GM23338 (cell line): Measurements from ENCODE around the gene ATG2A. TPM values are rescaled to one million over a fixed set of nuclear protein-coding genes. Genes with fewer than 3 reads are reported as not detected.
A peak's percentile ranks its signal among the peaks of the same experiment; 100 is the strongest.

ENCODE experiments used
- ATAC-seq: fragments of 200-7000 bp; cut with Tn5 transposase; 3 replicates; pipeline ENCODE4 v1.9.1; 2020
- DNase-seq: peaks from one replicate; pipeline ENCODE4 v3.0.0-alpha.2; 2015; ENCODE audit warnings: low spot score
- H2AFZ ChIP-seq: fragments of 200-600 bp; sonication (generic); 2 replicates; pipeline ENCODE4 v1.8.0; 2016; ENCODE audit warnings: antibody characterized with exemption, mild to moderate bottlenecking, moderate library complexity
- H3F3A ChIP-seq: fragments of 200-600 bp; sonication (generic); replicated peaks from 2 replicates; pipeline ENCODE4 v1.8.0; 2017; ENCODE audit warnings: antibody characterized with exemption, mixed run types, low read depth
- H3K27ac ChIP-seq: fragments of 200-600 bp; sonication (generic); 2 replicates; pipeline ENCODE4 v1.6.1; 2016; ENCODE audit warnings: low read depth
- H3K27me3 ChIP-seq: fragments of 200-600 bp; sonication (generic); 2 replicates; pipeline ENCODE4 v1.8.0; 2016; ENCODE audit warnings: mild to moderate bottlenecking, mixed run types, moderate library complexity; ENCODE audit not compliant: insufficient read depth
- H3K36me3 ChIP-seq: fragments of 200-600 bp; sonication (generic); 2 replicates; pipeline ENCODE4 v1.8.0; 2016; ENCODE audit warnings: mild to moderate bottlenecking; ENCODE audit not compliant: insufficient read depth
- H3K4me1 ChIP-seq: fragments of 200-600 bp; sonication (generic); 2 replicates; pipeline ENCODE4 v1.8.0; 2016; ENCODE audit warnings: mild to moderate bottlenecking, moderate library complexity; ENCODE audit not compliant: insufficient read depth
- H3K4me2 ChIP-seq: fragments of 200-600 bp; sonication (generic); 2 replicates; pipeline ENCODE4 v1.7.1; 2017; ENCODE audit warnings: mixed run types
- H3K4me3 ChIP-seq: fragments of 200-600 bp; sonication (generic); 2 replicates; pipeline ENCODE4 v1.6.1; 2016; ENCODE audit warnings: mixed run types
- H3K79me2 ChIP-seq: fragments of 200-600 bp; sonication (generic); replicated peaks from 2 replicates; pipeline ENCODE4 v1.8.0; 2017; ENCODE audit warnings: mild to moderate bottlenecking; ENCODE audit not compliant: insufficient read depth
- H3K9me2 ChIP-seq: fragments of 200-600 bp; sonication (generic); 2 replicates; pipeline ENCODE4 v1.8.0; 2017; ENCODE audit not compliant: insufficient read depth
- H4K20me1 ChIP-seq: fragments of 200-600 bp; sonication (generic); replicated peaks from 2 replicates; pipeline ENCODE4 v1.8.0; 2017; ENCODE audit warnings: mild to moderate bottlenecking; ENCODE audit not compliant: insufficient read depth
- H3K27ac Mint-ChIP-seq: 2 replicates; pipeline ENCODE4 v1.8.0; 2020; ENCODE audit warnings: inconsistent platforms, mild to moderate bottlenecking, moderate library complexity, mixed read lengths
- H3K27me3 Mint-ChIP-seq: 3 replicates; pipeline ENCODE4 v1.8.0; 2022; ENCODE audit warnings: low read depth, mild to moderate bottlenecking, moderate library complexity, mixed read lengths, inconsistent platforms; ENCODE audit not compliant: insufficient read depth, poor library complexity
- H3K36me3 Mint-ChIP-seq: 3 replicates; pipeline ENCODE4 v1.8.0; 2021; ENCODE audit warnings: low read depth, mild to moderate bottlenecking, inconsistent platforms, moderate library complexity, mixed read lengths
- H3K4me1 Mint-ChIP-seq: 3 replicates; pipeline ENCODE4 v1.8.0; 2020; ENCODE audit warnings: mild to moderate bottlenecking, inconsistent platforms, mixed read lengths
- H3K4me3 Mint-ChIP-seq: 3 replicates; pipeline ENCODE4 v1.8.0; 2021; ENCODE audit warnings: moderate library complexity, mild to moderate bottlenecking, inconsistent platforms, mixed read lengths
- H3K9me3 Mint-ChIP-seq: 3 replicates; pipeline ENCODE4 v1.8.0; 2020; ENCODE audit warnings: moderate library complexity, mild to moderate bottlenecking, inconsistent platforms, mixed read lengths
- CREB1 ChIP-seq: fragments of 250-450 bp; sonication (Bioruptor Pico); IDR thresholded peaks from 2 replicates; pipeline ENCODE4 v1.5.0; 2020; ENCODE audit warnings: low read depth, mild to moderate bottlenecking, moderate library complexity
- ETS1 ChIP-seq: IDR thresholded peaks from 2 replicates; pipeline ENCODE4 v1.6.1; 2016; ENCODE audit warnings: antibody characterized with exemption
- EZH2phosphoT487 ChIP-seq: fragments of 200-600 bp; sonication (generic); IDR thresholded peaks from one replicate; pipeline ENCODE4 v1.8.1; 2018; ENCODE audit warnings: antibody characterized with exemption; ENCODE audit not compliant: unreplicated experiment
- JUNB ChIP-seq: IDR thresholded peaks from one replicate; pipeline ENCODE4 v1.6.1; 2016; ENCODE audit warnings: antibody characterized with exemption; ENCODE audit not compliant: unreplicated experiment
- NANOG ChIP-seq: IDR thresholded peaks from 2 replicates; pipeline ENCODE4 v1.6.1; 2016; ENCODE audit warnings: antibody characterized with exemption, borderline replicate concordance
- POLR2AphosphoS5 ChIP-seq: IDR thresholded peaks from 2 replicates; pipeline ENCODE4 v1.6.1; 2016; ENCODE audit warnings: antibody characterized with exemption, low read depth
- STAT1 ChIP-seq: IDR thresholded peaks from one replicate; pipeline ENCODE4 v1.6.1; 2016; ENCODE audit warnings: antibody characterized with exemption; ENCODE audit not compliant: unreplicated experiment
- ZNF331 ChIP-seq: fragments of 250-450 bp; sonication (Bioruptor Pico); IDR thresholded peaks from 2 replicates; pipeline ENCODE4 v1.5.0; 2020; ENCODE audit warnings: low read depth, mild to moderate bottlenecking, moderate library complexity
- polyA plus RNA-seq: library from polyadenylated mRNA; unstranded; fragments of >200 nt; fragmentation: Nextera tagmentation; extraction: Ambion mirVana; gene quantifications from 2 replicates; pipeline ENCODE4 v1.2.1, GENCODE V29; 2016
- total RNA-seq: library from RNA; depleted of rRNA; stranded (reverse); fragments of >200 nt; shearing (Covaris generic); gene quantifications from 2 replicates; pipeline ENCODE4 v1.2.3, GENCODE V29; 2014
- TF ChIP-seq, protein P1 (sequence below), 2 experiments: fragments of 200-600 bp in 1 of 2; sonication (generic) in 1 of 2; conservative IDR thresholded peaks; 2 replicates each; pipeline versions ENCODE4 v1.5.1 to v1.6.1; 2016 to 2017; ENCODE audit warnings: antibody characterized with exemption in 2 of 2, low read depth in 2 of 2, mild to moderate bottlenecking in 2 of 2, moderate library complexity in 1 of 2
- TF ChIP-seq, protein P2 (sequence below): IDR thresholded peaks from one replicate; pipeline ENCODE4 v1.6.1; 2018; ENCODE audit warnings: antibody characterized with exemption; ENCODE audit not compliant: unreplicated experiment
- TF ChIP-seq, protein P3 (sequence below): fragments of 250-450 bp; sonication (Bioruptor Pico); IDR thresholded peaks from 2 replicates; pipeline ENCODE4 v1.5.0; 2020; ENCODE audit warnings: mild to moderate bottlenecking, moderate library complexity

The ATG2A gene
- total and polyA plus RNA-seq, 2 experiments from 2014 or later, result 8.7 to 31.7 TPM

GRCh38 chr11:64903291-64903833 lies 13.6 kb downstream of the ATG2A start (continued):
- TF ChIP-seq, protein P1, sequence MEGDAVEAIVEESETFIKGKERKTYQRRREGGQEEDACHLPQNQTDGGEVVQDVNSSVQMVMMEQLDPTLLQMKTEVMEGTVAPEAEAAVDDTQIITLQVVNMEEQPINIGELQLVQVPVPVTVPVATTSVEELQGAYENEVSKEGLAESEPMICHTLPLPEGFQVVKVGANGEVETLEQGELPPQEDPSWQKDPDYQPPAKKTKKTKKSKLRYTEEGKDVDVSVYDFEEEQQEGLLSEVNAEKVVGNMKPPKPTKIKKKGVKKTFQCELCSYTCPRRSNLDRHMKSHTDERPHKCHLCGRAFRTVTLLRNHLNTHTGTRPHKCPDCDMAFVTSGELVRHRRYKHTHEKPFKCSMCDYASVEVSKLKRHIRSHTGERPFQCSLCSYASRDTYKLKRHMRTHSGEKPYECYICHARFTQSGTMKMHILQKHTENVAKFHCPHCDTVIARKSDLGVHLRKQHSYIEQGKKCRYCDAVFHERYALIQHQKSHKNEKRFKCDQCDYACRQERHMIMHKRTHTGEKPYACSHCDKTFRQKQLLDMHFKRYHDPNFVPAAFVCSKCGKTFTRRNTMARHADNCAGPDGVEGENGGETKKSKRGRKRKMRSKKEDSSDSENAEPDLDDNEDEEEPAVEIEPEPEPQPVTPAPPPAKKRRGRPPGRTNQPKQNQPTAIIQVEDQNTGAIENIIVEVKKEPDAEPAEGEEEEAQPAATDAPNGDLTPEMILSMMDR (conservative IDR thresholded peaks at IDR 0.05; ENCODE audit: low read depth in 2 of 2), result no peak
- TF ChIP-seq NANOG (no peak), ETS1 (no peak), ZNF331 (no peak), POLR2AphosphoS5 (no peak), CREB1 (no peak), STAT1 (no peak), EZH2phosphoT487 (no peak), JUNB (no peak)
- TF ChIP-seq, protein P2, sequence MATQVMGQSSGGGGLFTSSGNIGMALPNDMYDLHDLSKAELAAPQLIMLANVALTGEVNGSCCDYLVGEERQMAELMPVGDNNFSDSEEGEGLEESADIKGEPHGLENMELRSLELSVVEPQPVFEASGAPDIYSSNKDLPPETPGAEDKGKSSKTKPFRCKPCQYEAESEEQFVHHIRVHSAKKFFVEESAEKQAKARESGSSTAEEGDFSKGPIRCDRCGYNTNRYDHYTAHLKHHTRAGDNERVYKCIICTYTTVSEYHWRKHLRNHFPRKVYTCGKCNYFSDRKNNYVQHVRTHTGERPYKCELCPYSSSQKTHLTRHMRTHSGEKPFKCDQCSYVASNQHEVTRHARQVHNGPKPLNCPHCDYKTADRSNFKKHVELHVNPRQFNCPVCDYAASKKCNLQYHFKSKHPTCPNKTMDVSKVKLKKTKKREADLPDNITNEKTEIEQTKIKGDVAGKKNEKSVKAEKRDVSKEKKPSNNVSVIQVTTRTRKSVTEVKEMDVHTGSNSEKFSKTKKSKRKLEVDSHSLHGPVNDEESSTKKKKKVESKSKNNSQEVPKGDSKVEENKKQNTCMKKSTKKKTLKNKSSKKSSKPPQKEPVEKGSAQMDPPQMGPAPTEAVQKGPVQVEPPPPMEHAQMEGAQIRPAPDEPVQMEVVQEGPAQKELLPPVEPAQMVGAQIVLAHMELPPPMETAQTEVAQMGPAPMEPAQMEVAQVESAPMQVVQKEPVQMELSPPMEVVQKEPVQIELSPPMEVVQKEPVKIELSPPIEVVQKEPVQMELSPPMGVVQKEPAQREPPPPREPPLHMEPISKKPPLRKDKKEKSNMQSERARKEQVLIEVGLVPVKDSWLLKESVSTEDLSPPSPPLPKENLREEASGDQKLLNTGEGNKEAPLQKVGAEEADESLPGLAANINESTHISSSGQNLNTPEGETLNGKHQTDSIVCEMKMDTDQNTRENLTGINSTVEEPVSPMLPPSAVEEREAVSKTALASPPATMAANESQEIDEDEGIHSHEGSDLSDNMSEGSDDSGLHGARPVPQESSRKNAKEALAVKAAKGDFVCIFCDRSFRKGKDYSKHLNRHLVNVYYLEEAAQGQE, result no peak

- Histone ChIP-seq H3K4me1 (no peaks in the 10 kb centered on the region), H3K27me3 (no peaks in the 10 kb centered on the region), H3K36me3 (no peaks in the 10 kb centered on the region), H3K79me2 (no peaks in the 10 kb centered on the region), H2AFZ (no peak overlapping the region), H3K9me2 (no peaks in the 10 kb centered on the region), H3F3A (no peaks in the 10 kb centered on the region), H3K27ac (no peak overlapping the region), H4K20me1 (no peaks in the 10 kb centered on the region; the same call in none of the 2 replicates), H3K4me3 (no peak overlapping the region), H3K4me2 (no peak overlapping the region)
- H3K9me3 Mint-ChIP-seq, result no peaks in the 10 kb centered on the region
- ATAC-seq (peak; percentile 34; the same call in 2 of the 3 replicates), DNase-seq (no peak)
- H3K4me1 Mint-ChIP-seq, result no peaks in the 10 kb centered on the region
- H3K27me3 Mint-ChIP-seq, result peaks cover 8% of the 10 kb centered on the region
- no peak overlapping the region for H3K27ac Mint-ChIP-seq
- no peak overlapping the region for H3K4me3 Mint-ChIP-seq
- no peaks in the 10 kb centered on the region for H3K36me3 Mint-ChIP-seq
- TF ChIP-seq EZH2phosphoT487 (no peak), ZNF331 (no peak), STAT1 (no peak), NANOG (no peak)
- TF ChIP-seq, protein P3, sequence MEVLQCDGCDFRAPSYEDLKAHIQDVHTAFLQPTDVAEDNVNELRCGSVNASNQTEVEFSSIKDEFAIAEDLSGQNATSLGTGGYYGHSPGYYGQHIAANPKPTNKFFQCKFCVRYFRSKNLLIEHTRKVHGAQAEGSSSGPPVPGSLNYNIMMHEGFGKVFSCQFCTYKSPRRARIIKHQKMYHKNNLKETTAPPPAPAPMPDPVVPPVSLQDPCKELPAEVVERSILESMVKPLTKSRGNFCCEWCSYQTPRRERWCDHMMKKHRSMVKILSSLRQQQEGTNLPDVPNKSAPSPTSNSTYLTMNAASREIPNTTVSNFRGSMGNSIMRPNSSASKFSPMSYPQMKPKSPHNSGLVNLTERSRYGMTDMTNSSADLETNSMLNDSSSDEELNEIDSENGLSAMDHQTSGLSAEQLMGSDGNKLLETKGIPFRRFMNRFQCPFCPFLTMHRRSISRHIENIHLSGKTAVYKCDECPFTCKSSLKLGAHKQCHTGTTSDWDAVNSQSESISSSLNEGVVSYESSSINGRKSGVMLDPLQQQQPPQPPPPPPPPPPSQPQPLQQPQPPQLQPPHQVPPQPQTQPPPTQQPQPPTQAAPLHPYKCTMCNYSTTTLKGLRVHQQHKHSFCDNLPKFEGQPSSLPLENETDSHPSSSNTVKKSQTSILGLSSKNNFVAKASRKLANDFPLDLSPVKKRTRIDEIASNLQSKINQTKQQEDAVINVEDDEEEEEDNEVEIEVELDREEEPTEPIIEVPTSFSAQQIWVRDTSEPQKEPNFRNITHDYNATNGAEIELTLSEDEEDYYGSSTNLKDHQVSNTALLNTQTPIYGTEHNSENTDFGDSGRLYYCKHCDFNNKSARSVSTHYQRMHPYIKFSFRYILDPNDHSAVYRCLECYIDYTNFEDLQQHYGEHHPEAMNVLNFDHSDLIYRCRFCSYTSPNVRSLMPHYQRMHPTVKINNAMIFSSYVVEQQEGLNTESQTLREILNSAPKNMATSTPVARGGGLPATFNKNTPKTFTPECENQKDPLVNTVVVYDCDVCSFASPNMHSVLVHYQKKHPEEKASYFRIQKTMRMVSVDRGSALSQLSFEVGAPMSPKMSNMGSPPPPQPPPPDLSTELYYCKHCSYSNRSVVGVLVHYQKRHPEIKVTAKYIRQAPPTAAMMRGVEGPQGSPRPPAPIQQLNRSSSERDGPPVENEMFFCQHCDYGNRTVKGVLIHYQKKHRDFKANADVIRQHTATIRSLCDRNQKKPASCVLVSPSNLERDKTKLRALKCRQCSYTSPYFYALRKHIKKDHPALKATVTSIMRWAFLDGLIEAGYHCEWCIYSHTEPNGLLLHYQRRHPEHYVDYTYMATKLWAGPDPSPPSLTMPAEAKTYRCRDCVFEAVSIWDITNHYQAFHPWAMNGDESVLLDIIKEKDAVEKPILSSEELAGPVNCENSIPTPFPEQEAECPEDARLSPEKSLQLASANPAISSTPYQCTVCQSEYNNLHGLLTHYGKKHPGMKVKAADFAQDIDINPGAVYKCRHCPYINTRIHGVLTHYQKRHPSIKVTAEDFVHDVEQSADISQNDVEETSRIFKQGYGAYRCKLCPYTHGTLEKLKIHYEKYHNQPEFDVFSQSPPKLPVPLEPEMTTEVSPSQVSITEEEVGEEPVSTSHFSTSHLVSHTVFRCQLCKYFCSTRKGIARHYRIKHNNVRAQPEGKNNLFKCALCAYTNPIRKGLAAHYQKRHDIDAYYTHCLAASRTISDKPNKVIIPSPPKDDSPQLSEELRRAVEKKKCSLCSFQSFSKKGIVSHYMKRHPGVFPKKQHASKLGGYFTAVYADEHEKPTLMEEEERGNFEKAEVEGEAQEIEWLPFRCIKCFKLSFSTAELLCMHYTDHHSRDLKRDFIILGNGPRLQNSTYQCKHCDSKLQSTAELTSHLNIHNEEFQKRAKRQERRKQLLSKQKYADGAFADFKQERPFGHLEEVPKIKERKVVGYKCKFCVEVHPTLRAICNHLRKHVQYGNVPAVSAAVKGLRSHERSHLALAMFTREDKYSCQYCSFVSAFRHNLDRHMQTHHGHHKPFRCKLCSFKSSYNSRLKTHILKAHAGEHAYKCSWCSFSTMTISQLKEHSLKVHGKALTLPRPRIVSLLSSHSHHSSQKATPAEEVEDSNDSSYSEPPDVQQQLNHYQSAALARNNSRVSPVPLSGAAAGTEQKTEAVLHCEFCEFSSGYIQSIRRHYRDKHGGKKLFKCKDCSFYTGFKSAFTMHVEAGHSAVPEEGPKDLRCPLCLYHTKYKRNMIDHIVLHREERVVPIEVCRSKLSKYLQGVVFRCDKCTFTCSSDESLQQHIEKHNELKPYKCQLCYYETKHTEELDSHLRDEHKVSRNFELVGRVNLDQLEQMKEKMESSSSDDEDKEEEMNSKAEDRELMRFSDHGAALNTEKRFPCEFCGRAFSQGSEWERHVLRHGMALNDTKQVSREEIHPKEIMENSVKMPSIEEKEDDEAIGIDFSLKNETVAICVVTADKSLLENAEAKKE (CRISPR knock-in tag), result no peak
Measured at GRCh38 chr11:64902102-64902900, 14.7 kb downstream of the ATG2A start.
